Hepatocyte (in vitro differentiated cells): ENCODE results near the gene TTC7B. TPM values are rescaled to one million over a fixed set of nuclear protein-coding genes. Genes with fewer than 3 reads are reported as not detected.

Experiments
- DNase-seq: peaks from one replicate; pipeline ENCODE4 v3.0.0-alpha.2; 2016; ENCODE audit warnings: low spot score
- H2AFZ ChIP-seq: fragments of 200-600 bp; sonication (generic); 2 replicates; pipeline ENCODE4 v1.6.0; 2016; ENCODE audit warnings: antibody characterized with exemption, mild to moderate bottlenecking
- H3K27ac ChIP-seq: fragments of 200-600 bp; sonication (generic); 2 replicates; pipeline ENCODE4 v1.5.1; 2016; ENCODE audit warnings: mild to moderate bottlenecking
- H3K27me3 ChIP-seq: fragments of 200-600 bp; sonication (generic); 2 replicates; pipeline ENCODE4 v1.6.1; 2016
- H3K36me3 ChIP-seq: fragments of 200-600 bp; sonication (generic); replicated peaks from 2 replicates; pipeline ENCODE4 v1.5.1; 2016; ENCODE audit warnings: low read depth; ENCODE audit not compliant: insufficient read depth
- H3K4me1 ChIP-seq: fragments of 200-600 bp; sonication (generic); 2 replicates; pipeline ENCODE4 v1.5.1; 2016; ENCODE audit warnings: mild to moderate bottlenecking, moderate library complexity; ENCODE audit not compliant: insufficient read depth
- H3K4me2 ChIP-seq: fragments of 200-600 bp; sonication (generic); 2 replicates; pipeline ENCODE4 v1.6.0; 2016
- H3K4me3 ChIP-seq: fragments of 200-600 bp; sonication (generic); 2 replicates; pipeline ENCODE4 v1.5.1; 2016; ENCODE audit warnings: mild to moderate bottlenecking
- H3K79me2 ChIP-seq: fragments of 200-600 bp; sonication (generic); 2 replicates; pipeline ENCODE4 v1.6.0; 2017; ENCODE audit warnings: mild to moderate bottlenecking
- H3K9me2 ChIP-seq: fragments of 200-600 bp; sonication (generic); replicated peaks from 2 replicates; pipeline ENCODE4 v1.6.0; 2017; ENCODE audit warnings: mild to moderate bottlenecking; ENCODE audit not compliant: insufficient read depth
- H3K9me3 ChIP-seq: fragments of 200-600 bp; sonication (generic); 2 replicates; pipeline ENCODE4 v1.5.1; 2016; ENCODE audit warnings: low read depth, mild to moderate bottlenecking
- H4K20me1 ChIP-seq: fragments of 200-600 bp; sonication (generic); 2 replicates; pipeline ENCODE4 v1.6.0; 2016; ENCODE audit warnings: mild to moderate bottlenecking; ENCODE audit not compliant: insufficient read depth, poor library complexity, severe bottlenecking
- EZH2 ChIP-seq: fragments of 200-600 bp; sonication (generic); IDR thresholded peaks from 2 replicates; pipeline ENCODE4 v1.6.1; 2016; ENCODE audit warnings: antibody characterized with exemption, mild to moderate bottlenecking, borderline replicate concordance
- EZH2phosphoT487 ChIP-seq: fragments of 200-600 bp; sonication (generic); IDR thresholded peaks from one replicate; pipeline ENCODE4 v1.6.1; 2018; ENCODE audit warnings: antibody characterized with exemption, mild to moderate bottlenecking, low read depth, moderate library complexity; ENCODE audit not compliant: unreplicated experiment, severe bottlenecking
- WGBS: methylation state at CpG from one replicate; pipeline ENCODE4 v1.1.6; 2016; ENCODE audit warnings: low lambda C conversion rate; ENCODE audit errors: missing lambda C conversion rate; 5-methylcytosine and 5-hydroxymethylcytosine counted together
- polyA plus RNA-seq: library from polyadenylated mRNA; unstranded; fragments of >200 nt; fragmentation: Nextera tagmentation; extraction: Ambion mirVana; gene quantifications from 2 replicates; pipeline ENCODE4 v1.2.1, GENCODE V29; 2016
- total RNA-seq: library from RNA; depleted of rRNA; stranded (reverse); fragments of >200 nt; gene quantifications from 2 replicates; pipeline ENCODE4 v1.2.3, GENCODE V29; 2014
- TF ChIP-seq, protein P1 (sequence below): fragments of 200-600 bp; sonication (generic); IDR thresholded peaks from 2 replicates; pipeline ENCODE4 v1.5.1; 2016; ENCODE audit warnings: antibody characterized with exemption, mild to moderate bottlenecking; ENCODE audit not compliant: poor library complexity

The TTC7B gene
- total and polyA plus RNA-seq, 2 experiments from 2014 or later, result 10.7 to 25.5 TPM

DNA sequence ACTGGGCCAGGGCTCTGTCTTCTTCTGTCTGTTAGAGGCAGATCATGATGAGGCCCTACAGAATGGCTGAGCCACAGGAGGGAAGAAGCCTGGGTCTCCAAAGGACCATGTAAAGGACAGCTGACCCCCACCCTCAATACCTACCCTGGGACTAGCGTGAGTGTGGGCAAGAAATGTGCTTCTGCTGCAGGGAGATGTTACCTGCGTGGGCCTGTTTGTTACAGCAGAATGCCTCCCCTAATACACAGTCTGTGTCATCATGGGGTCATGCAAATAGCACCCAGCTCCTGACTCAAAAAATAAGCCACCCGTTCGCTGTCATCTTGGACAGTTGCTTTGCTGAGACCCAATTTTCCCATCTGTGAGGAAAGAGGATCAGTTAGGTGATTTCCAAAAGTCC, 328.8 kb downstream of the TTC7B start:
- H3K4me1 ChIP-seq, result peaks cover 4% of the 10 kb centered on the region
- no peaks in the 10 kb centered on the region for H3K27me3 ChIP-seq
- 90% methylated on average over 4 of the region's 4 CpGs for WGBS
- H3K4me3 ChIP-seq, result no peak overlapping the region
- H3K79me2 ChIP-seq, result no peaks in the 10 kb centered on the region
- H3K9me3 ChIP-seq, result no peaks in the 10 kb centered on the region
- no peaks in the 10 kb centered on the region for H3K36me3 ChIP-seq
- no peaks in the 10 kb centered on the region for H4K20me1 ChIP-seq
- no peak overlapping the region for H2AFZ ChIP-seq
- H3K4me2 ChIP-seq, result no peak overlapping the region
- H3K27ac ChIP-seq, result no peak overlapping the region
- H3K9me2 ChIP-seq, result no peaks in the 10 kb centered on the region
- TF ChIP-seq, protein P1, sequence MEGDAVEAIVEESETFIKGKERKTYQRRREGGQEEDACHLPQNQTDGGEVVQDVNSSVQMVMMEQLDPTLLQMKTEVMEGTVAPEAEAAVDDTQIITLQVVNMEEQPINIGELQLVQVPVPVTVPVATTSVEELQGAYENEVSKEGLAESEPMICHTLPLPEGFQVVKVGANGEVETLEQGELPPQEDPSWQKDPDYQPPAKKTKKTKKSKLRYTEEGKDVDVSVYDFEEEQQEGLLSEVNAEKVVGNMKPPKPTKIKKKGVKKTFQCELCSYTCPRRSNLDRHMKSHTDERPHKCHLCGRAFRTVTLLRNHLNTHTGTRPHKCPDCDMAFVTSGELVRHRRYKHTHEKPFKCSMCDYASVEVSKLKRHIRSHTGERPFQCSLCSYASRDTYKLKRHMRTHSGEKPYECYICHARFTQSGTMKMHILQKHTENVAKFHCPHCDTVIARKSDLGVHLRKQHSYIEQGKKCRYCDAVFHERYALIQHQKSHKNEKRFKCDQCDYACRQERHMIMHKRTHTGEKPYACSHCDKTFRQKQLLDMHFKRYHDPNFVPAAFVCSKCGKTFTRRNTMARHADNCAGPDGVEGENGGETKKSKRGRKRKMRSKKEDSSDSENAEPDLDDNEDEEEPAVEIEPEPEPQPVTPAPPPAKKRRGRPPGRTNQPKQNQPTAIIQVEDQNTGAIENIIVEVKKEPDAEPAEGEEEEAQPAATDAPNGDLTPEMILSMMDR, result no peak
- TF ChIP-seq EZH2 (no peak), EZH2phosphoT487 (no peak)
- DNase-seq, result no peak

DNA sequence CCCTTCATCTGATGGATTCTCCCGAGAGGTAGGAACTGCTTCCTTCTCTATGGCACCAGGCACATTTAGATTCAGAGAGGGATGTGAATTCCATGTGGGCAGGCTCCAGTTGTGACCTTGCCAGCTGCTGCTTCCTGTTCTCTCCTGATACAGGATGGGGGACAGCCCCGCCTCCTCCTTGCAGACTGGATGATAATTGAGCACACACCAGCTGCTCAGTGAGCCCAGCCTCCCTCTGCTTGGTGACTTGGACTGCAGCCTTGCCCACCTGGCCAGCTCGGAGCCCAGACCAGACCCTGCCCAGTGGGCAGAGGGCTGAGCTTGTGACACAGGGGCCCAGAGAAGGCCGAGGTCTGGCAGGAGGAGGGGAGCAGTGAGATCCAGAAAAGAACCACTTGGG, 329.2 kb downstream of the TTC7B start:
- Histone ChIP-seq H3K4me1 (peaks cover 4% of the 10 kb centered on the region), H3K9me3 (no peaks in the 10 kb centered on the region), H3K79me2 (no peaks in the 10 kb centered on the region), H4K20me1 (no peaks in the 10 kb centered on the region), H3K27ac (no peak overlapping the region), H2AFZ (no peak overlapping the region), H3K9me2 (no peaks in the 10 kb centered on the region), H3K4me2 (no peak overlapping the region), H3K4me3 (no peak overlapping the region), H3K27me3 (no peaks in the 10 kb centered on the region), H3K36me3 (no peaks in the 10 kb centered on the region)
- DNase-seq, result no peak
- no peak for TF ChIP-seq EZH2
- TF ChIP-seq, protein P1, result no peak
- TF ChIP-seq EZH2phosphoT487, result no peak
- WGBS, result 77% methylated on average over 4 of the region's 4 CpGs

DNA sequence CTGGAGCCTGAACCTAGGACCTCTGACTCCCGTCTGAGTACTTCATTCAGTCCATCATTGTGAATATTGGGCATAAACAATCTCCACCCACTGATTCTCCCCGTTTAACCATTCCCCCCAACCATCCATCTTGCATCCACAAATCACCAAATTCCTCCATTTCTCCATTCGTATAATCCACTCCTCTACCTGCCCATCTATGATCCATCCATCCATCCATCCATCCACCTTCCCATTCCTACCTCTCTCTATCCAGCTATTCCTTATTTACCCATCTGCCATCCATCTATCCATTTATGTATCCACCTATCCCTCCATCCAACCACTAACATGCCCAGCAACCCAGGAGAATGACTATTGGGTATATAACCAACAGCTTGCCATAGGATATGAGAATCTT, 331.9 kb downstream of the TTC7B start:
- Histone ChIP-seq H3K9me2 (no peaks in the 10 kb centered on the region), H3K36me3 (no peaks in the 10 kb centered on the region), H3K9me3 (no peaks in the 10 kb centered on the region), H4K20me1 (no peaks in the 10 kb centered on the region), H2AFZ (no peak overlapping the region), H3K27ac (no peak overlapping the region), H3K27me3 (no peaks in the 10 kb centered on the region), H3K79me2 (no peaks in the 10 kb centered on the region), H3K4me2 (no peak overlapping the region), H3K4me3 (no peak overlapping the region), H3K4me1 (no peaks in the 10 kb centered on the region)
- TF ChIP-seq, protein P1, result no peak
- no peak for TF ChIP-seq EZH2phosphoT487
- TF ChIP-seq EZH2, result no peak
- 90% methylated on average over 3 of the region's 3 CpGs for WGBS
- no peak for DNase-seq

DNA sequence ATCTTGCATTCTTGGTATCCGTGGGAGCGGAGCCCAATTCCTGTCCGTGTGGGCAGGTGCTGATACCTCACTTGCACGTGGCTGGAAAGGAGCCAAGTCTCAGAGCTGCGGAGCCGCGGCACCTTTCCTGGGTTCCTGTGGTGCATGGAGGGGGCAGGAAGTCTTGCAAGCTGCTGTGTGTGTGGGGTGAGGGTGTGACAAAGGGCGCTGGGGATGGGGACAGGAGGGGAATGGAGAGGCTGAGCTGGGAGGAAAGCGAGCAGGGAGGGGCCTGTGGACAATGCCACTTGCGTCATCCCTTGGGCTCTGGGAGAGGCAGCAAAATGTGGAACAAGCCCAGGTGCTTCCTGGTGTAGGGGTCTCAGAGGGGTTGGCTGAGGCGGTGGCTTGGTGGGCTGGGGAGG, 332.7 kb downstream of the TTC7B start:
- H3K36me3 ChIP-seq, result no peaks in the 10 kb centered on the region
- TF ChIP-seq EZH2 (no peak), EZH2phosphoT487 (no peak)
- TF ChIP-seq, protein P1, result no peak
- DNase-seq, result no peak
- H4K20me1 ChIP-seq, result no peaks in the 10 kb centered on the region
- H2AFZ ChIP-seq, result no peak overlapping the region
- H3K27me3 ChIP-seq, result no peaks in the 10 kb centered on the region
- no peak overlapping the region for H3K27ac ChIP-seq
- H3K4me3 ChIP-seq, result no peak overlapping the region
- H3K9me3 ChIP-seq, result no peaks in the 10 kb centered on the region
- 65% methylated on average over 10 of the region's 11 CpGs for WGBS
- no peaks in the 10 kb centered on the region for H3K79me2 ChIP-seq
- no peaks in the 10 kb centered on the region for H3K4me1 ChIP-seq
- no peaks in the 10 kb centered on the region for H3K9me2 ChIP-seq
- H3K4me2 ChIP-seq, result no peak overlapping the region
